ENCODE measurements around the gene CTAGE6.
"Not testable (repeated sequence)": the region's sequence is repeated elsewhere in the genome, so short reads cannot be mapped to it uniquely, and the experiment has no call there.

Gene CTAGE6, protein sequence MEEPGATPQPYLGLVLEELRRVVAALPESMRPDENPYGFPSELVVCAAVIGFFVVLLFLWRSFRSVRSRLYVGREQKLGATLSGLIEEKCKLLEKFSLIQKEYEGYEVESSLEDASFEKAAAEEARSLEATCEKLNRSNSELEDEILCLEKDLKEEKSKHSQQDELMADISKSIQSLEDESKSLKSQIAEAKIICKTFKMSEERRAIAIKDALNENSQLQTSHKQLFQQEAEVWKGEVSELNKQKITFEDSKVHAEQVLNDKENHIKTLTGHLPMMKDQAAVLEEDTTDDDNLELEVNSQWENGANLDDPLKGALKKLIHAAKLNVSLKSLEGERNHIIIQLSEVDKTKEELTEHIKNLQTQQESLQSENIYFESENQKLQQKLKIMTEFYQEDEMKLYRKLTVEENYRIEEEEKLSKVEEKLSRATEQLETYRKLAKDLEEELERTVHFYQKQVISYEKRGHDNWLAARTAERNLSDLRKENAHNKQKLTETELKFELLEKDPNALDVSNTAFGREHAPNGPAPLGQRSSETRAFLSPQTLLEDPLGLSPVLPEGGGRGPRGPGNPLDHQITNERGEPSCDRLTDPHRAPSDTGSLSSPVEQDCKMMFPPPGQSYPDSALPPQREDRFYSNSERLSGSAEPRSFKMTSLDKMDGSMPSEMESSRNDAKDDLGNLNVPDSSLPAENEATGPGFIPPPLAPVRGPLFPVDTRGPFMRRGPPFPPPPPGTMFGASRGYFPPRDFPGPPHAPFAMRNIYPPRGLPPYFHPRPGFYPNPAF

GRCh38 chr7:143757596-143757995 is at the start of gene CTAGE6:
Gene CTAGE6 (minus strand): TSS chr7:143757696. CDS start chr7:143757658, 38 bp downstream.
- FAIRE-seq, result not testable (repeated sequence)

GRCh38 chr7:143806664-143807071 is 49.2 kb upstream of the CTAGE6 start:
- FAIRE-seq, result not testable (repeated sequence)

DNA sequence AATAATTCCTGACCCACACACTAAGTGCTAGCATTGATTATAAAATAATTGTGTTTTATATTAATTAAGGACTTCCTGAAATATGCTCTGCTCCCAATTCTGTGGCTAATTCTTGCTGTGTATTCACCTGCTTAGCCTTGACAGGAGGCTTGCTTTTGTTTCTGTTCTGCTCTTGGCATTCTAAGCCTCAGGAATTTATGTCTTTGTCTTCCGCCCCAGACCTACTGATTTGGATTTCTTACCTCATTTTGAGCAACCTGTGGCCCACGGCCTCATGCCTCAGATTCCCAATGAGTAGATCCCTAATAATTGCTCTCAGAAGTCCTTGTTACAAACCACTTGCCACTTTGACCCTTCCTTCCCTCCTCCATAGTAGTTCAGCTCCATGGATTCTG is 40.4 kb upstream of the CTAGE6 start:
- not testable (repeated sequence) for FAIRE-seq

DNA sequence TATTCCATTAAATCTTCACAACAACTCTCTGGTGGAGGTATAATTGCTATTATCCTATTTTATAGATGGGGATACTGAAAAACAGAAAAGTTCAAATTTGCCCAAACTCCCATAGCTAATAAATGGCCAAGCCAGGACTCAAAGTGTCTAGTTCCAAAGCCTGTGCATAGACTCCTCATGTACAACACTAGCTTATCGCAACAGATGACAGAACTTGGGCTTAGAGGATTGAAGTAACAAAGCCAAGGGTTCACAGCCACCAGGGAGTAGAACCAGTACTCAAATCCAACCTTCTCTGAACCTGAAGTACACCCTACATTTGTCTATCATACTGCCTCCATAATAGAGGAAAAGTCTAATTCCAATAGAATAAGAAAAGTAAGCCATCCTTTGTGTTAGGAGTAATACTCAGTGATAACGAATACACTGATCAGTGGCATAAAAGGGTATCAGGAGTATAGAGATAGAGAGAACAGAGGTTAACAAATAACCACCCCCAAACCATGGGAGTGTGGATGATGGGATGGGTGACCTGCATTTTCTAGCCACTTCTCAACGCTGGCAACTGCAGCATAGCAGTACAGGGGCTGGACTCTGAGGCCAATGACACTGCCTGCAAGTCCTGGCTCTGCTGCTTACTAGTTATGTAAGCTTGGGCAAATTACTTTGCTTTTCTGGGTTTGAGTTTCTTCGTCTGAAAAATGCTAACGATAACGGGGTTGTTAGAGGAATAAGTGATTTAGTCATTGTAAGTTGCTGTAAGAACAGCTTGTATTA is 39.8 kb upstream of the CTAGE6 start:
- not testable (repeated sequence) for FAIRE-seq

- not testable (repeated sequence) for FAIRE-seq
These were observed 38.2 kb upstream of the CTAGE6 start for GRCh38 chr7:143795653-143796052.

DNA sequence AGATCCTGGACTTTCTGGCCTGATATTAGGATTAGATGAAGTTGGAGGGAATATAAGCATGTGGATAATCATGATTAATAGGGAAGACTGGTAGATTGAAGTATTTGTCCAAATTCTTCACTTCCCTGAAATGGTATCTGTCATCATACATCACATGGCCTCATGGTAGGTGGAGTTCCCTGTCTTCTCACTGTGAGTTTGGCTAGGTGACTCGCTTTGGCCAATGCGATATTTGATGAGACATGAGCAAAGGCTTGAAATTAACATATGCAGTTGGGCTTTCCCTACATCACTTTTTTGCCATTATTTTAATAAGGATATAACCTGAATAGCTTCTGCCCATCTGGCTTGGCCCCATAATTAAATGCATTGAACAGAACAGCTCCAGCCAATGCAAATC is 35.1 kb upstream of the CTAGE6 start:
- not testable (repeated sequence) for FAIRE-seq

- FAIRE-seq, result not testable (repeated sequence)
These were observed 28.1 kb upstream of the CTAGE6 start for GRCh38 chr7:143785415-143786182.

DNA sequence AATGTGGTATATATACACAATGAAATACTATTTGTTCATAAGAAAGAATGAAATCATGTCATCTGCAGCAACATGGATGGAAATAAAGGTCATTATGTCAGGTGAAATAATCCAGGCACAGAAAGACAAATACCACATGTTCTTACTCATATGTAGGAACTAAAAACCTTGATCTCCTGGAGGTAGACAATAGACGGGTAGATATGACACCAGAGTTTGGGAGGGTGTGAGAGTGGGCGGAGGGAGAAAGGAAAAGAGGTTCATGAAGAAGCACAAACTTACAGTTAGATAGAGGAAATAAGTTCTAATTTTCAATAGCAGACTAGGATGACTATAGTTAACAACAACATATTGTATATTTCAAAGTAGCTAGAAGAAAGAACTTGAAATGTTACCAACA is 22.1 kb upstream of the CTAGE6 start:
- not testable (repeated sequence) for FAIRE-seq

DNA sequence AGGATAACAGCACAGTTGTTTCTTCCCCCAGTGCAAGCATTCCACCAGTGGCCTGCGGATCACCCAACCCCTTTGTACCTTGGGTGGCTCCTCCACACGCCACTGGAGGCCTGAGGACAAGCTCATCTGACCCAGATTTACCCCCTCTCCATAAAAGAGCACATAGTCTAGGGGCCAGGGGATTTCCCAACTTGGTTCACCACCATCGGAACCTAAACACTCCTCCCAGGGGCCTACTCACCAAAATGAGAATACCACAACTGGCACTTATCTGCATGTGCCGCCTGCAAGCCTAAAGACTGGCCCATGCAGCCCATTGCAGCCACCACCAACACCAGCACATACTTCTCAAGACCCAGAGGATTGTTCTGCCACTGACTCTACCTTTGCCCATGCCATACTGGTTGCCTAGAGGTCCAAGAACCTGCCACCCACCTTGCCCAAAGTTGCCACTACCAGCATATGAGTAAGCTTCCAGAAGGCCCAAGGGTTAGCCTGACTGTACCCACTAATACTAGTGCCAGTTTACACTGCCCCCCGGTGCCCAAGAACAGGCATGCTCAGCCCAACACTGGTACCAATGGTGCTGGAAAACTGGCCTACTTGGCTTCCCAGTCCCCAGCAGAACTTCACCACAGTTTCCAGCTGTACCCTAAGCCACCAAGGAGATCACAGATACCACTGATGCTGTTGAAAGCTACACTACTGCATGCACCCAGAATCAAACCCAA is 15.4 kb upstream of the CTAGE6 start:
- FAIRE-seq, result not testable (repeated sequence)

- FAIRE-seq, result not testable (repeated sequence)
These were observed 10.0 kb upstream of the CTAGE6 start for GRCh38 chr7:143767531-143767930.

GRCh38 chr7:143765678-143766077 is 8.2 kb upstream of the CTAGE6 start:
- FAIRE-seq, result not testable (repeated sequence)

DNA sequence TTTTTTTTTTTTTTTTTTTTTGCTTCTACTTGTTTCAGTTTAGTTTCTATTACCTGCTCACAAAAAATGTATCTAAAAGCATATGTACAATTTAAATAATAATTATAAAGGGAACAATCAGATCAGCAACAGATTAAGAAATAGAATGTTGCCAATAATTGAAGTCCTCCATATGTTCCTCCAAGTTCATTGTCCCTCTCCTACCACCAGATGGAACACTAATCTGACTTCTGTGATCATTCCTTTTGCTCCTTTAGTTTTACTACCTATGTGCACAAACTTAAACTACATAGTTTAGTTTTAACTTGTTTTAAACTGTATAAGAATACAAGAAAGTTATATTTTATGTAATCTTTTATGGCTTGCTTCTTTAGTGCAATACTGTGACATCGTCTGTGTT is 5.6 kb upstream of the CTAGE6 start:
- not testable (repeated sequence) for FAIRE-seq

GRCh38 chr7:143745340-143745739 is 12.2 kb downstream of the CTAGE6 start:
- not testable (repeated sequence) for FAIRE-seq

GRCh38 chr7:143737037-143737819 is 20.3 kb downstream of the CTAGE6 start:
- not testable (repeated sequence) for FAIRE-seq

GRCh38 chr7:143735962-143736361 is 21.5 kb downstream of the CTAGE6 start:
- FAIRE-seq, result no peak

GRCh38 chr7:143733876-143734275 is 23.6 kb downstream of the CTAGE6 start:
- no peak for FAIRE-seq

GRCh38 chr7:143728333-143728862 is 29.1 kb downstream of the CTAGE6 start:
- FAIRE-seq, result no peak

- not testable (repeated sequence) for FAIRE-seq
These were observed 29.9 kb downstream of the CTAGE6 start for GRCh38 chr7:143727561-143727960.

- not testable (repeated sequence) for FAIRE-seq
These were observed 31.4 kb downstream of the CTAGE6 start for GRCh38 chr7:143726143-143726542.

GRCh38 chr7:143720335-143720734 is 37.2 kb downstream of the CTAGE6 start:
- FAIRE-seq, result not testable (repeated sequence)
